Effector memory CD4-positive, alpha-beta T cell (primary cell): ENCODE data around the gene TMPRSS9.

Experiments
- DNase-seq, 3 donors: peaks; one replicate each; pipeline ENCODE4 v3.0.0-alpha.2; 2020
- H3K27ac ChIP-seq: 2 replicates; pipeline ENCODE4 v1.7.0; 2013; ENCODE audit warnings: mild to moderate bottlenecking, low read length, moderate library complexity; ENCODE audit not compliant: insufficient read depth, poor library complexity, severe bottlenecking
- H3K27me3 ChIP-seq: replicated peaks from 2 replicates; pipeline ENCODE4 v1.7.0; 2013; ENCODE audit warnings: mild to moderate bottlenecking, low read length; ENCODE audit not compliant: insufficient read depth, control insufficient read depth, poor library complexity, severe bottlenecking
- H3K36me3 ChIP-seq: 2 replicates; pipeline ENCODE4 v1.7.0; 2013; ENCODE audit warnings: mild to moderate bottlenecking, low read length, moderate library complexity; ENCODE audit not compliant: control insufficient read depth, insufficient read depth
- H3K4me1 ChIP-seq: 2 replicates; pipeline ENCODE4 v1.7.0; 2013; ENCODE audit warnings: low read length, mild to moderate bottlenecking; ENCODE audit not compliant: control insufficient read depth, insufficient read depth, poor library complexity, severe bottlenecking
- H3K4me3 ChIP-seq: 2 replicates; pipeline ENCODE4 v1.7.0; 2013; ENCODE audit warnings: low read length, low read depth, mild to moderate bottlenecking; ENCODE audit not compliant: insufficient read depth, poor library complexity, severe bottlenecking
- H3K9me3 ChIP-seq: 2 replicates; pipeline ENCODE4 v1.7.0; 2013; ENCODE audit warnings: mild to moderate bottlenecking, low read length, moderate library complexity; ENCODE audit not compliant: control insufficient read depth

TMPRSS9 gene

GRCh38 chr19:2320939-2321338 lies 39.1 kb upstream of the TMPRSS9 start:
- no peak for DNase-seq
- Histone ChIP-seq H3K27me3 (no peaks in the 10 kb centered on the region), H3K4me3 (no peak overlapping the region), H3K36me3 (peaks cover 28% of the 10 kb centered on the region), H3K9me3 (no peaks in the 10 kb centered on the region), H3K27ac (no peak overlapping the region), H3K4me1 (no peaks in the 10 kb centered on the region)

GRCh38 chr19:2321565-2322283 lies 38.3 kb upstream of the TMPRSS9 start:
- Histone ChIP-seq H3K27me3 (no peaks in the 10 kb centered on the region), H3K9me3 (no peaks in the 10 kb centered on the region), H3K36me3 (peaks cover 28% of the 10 kb centered on the region), H3K4me1 (no peaks in the 10 kb centered on the region), H3K4me3 (no peak overlapping the region), H3K27ac (no peak overlapping the region)
- DNase-seq = no peak

- H3K36me3 ChIP-seq = peaks cover 28% of the 10 kb centered on the region
- H3K27me3 ChIP-seq = no peaks in the 10 kb centered on the region
- no peak overlapping the region for H3K4me3 ChIP-seq
- peaks cover 9% of the 10 kb centered on the region for H3K4me1 ChIP-seq
- H3K9me3 ChIP-seq = no peaks in the 10 kb centered on the region
- DNase-seq = no peak
- H3K27ac ChIP-seq = no peak overlapping the region
Measured at GRCh38 chr19:2323707-2324106, 36.4 kb upstream of the TMPRSS9 start.

GRCh38 chr19:2324220-2324948 lies 35.7 kb upstream of the TMPRSS9 start:
- DNase-seq = no peak
- Histone ChIP-seq H3K9me3 (no peaks in the 10 kb centered on the region), H3K27ac (no peak overlapping the region), H3K4me3 (no peak overlapping the region), H3K36me3 (peaks cover 28% of the 10 kb centered on the region), H3K4me1 (peaks cover 14% of the 10 kb centered on the region), H3K27me3 (no peaks in the 10 kb centered on the region)

GRCh38 chr19:2325281-2326046 lies 34.6 kb upstream of the TMPRSS9 start:
- no peaks in the 10 kb centered on the region for H3K27me3 ChIP-seq
- H3K36me3 ChIP-seq = peaks cover 28% of the 10 kb centered on the region
- DNase-seq = no peak
- H3K9me3 ChIP-seq = no peaks in the 10 kb centered on the region
- H3K4me1 ChIP-seq = peaks cover 19% of the 10 kb centered on the region
- no peak overlapping the region for H3K27ac ChIP-seq
- no peak overlapping the region for H3K4me3 ChIP-seq

- Histone ChIP-seq H3K4me1 (peaks cover 22% of the 10 kb centered on the region), H3K36me3 (peaks cover 24% of the 10 kb centered on the region), H3K9me3 (no peaks in the 10 kb centered on the region), H3K27me3 (no peaks in the 10 kb centered on the region), H3K27ac (no peak overlapping the region), H3K4me3 (no peak overlapping the region)
- DNase-seq = no peak
Measured at GRCh38 chr19:2326699-2327360, 33.2 kb upstream of the TMPRSS9 start.

- peaks cover 29% of the 10 kb centered on the region for H3K4me1 ChIP-seq
- peaks cover 19% of the 10 kb centered on the region for H3K36me3 ChIP-seq
- no peaks in the 10 kb centered on the region for H3K9me3 ChIP-seq
- peak overlapping the region; percentile 92 for H3K4me3 ChIP-seq
- H3K27ac ChIP-seq = peak overlapping the region; percentile 74
- DNase-seq = peak; percentile 15 to 47 (median 31)
- no peaks in the 10 kb centered on the region for H3K27me3 ChIP-seq
Measured at GRCh38 chr19:2327773-2328400, 32.2 kb upstream of the TMPRSS9 start.

- peak within 1 kb of the TSS; percentile 74 for H3K27ac ChIP-seq
- peaks cover 15% of the 10 kb centered on the region for H3K36me3 ChIP-seq
- H3K9me3 ChIP-seq = no peaks in the 10 kb centered on the region
- DNase-seq = peak; percentile 86 to 90 (median 89)
- H3K4me3 ChIP-seq = peak within 1 kb of the TSS; percentile 92
- no peaks in the 10 kb centered on the region for H3K27me3 ChIP-seq
- H3K4me1 ChIP-seq = peaks cover 29% of the 10 kb centered on the region
Measured at GRCh38 chr19:2328401-2329148, 31.5 kb upstream of the TMPRSS9 start, which contains the start of the genes LSM7 and SPPL2B. LSM7 (minus strand) TSS chr19:2328586; CDS start chr19:2328566, 20 bp downstream. SPPL2B (plus strand) TSS chr19:2328684; CDS start chr19:2328710, 26 bp downstream.

GRCh38 chr19:2329149-2329478 lies 31.0 kb upstream of the TMPRSS9 start:
- peak overlapping the region; percentile 74 for H3K27ac ChIP-seq

More at GRCh38 chr19:2329149-2329478, 31.0 kb upstream of the TMPRSS9 start:
- DNase-seq = no peak
- H3K27me3 ChIP-seq = no peaks in the 10 kb centered on the region
- H3K4me3 ChIP-seq = peak overlapping the region; percentile 92
- H3K4me1 ChIP-seq = peaks cover 29% of the 10 kb centered on the region
- peaks cover 10% of the 10 kb centered on the region for H3K36me3 ChIP-seq
- H3K9me3 ChIP-seq = no peaks in the 10 kb centered on the region
